ENCODE measurements around the gene CDK4.

The CDK4 gene

DNA sequence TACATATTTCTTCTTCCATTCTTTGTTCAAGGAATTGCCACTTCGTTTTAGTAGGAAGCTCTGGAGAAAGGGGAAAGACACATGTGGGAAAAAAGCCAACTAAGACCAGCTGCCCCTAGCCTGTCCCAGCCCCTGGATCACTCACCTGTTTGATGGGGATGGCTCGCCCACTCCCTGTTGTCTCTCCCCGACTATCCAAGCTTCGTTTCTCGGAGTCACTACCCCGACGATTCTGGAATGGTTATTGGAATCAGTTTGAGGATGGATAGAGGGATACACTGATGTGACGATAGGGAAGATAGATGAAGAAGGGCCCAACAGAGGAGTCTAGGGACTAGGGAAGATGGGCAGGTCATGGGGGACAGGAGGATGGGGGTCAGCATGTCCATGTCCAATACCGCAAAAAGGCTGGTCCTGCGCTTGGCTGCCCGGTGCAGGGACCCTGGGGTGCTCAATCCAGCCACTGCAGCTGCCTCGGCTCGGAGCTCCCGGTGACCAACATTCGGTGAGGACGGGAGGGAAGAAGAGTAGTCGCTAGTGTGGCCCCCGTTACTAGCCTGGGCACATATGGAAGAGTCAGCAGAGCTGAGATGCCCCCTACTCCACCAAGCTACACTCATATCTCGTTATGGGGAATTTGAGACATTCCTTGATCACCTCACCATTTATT, 20.6 kb downstream of the CDK4 start:
- DNase-seq (ENCODE audit: low spot score) (no peak), ATAC-seq (ENCODE audit: low read depth) (no peak)
- no peaks in the 10 kb centered on the region for H3K9me3 ChIP-seq (ENCODE audit: severe bottlenecking)
- no peak overlapping the region for H3K4me3 ChIP-seq (ENCODE audit: severe bottlenecking)
- H3K27ac ChIP-seq (ENCODE audit: poor library complexity, severe bottlenecking) = no peak overlapping the region
- H3K36me3 ChIP-seq (ENCODE audit: low read depth) = no peaks in the 10 kb centered on the region
- peaks cover 16% of the 10 kb centered on the region for H3K27me3 ChIP-seq (ENCODE audit: insufficient read depth, poor library complexity, severe bottlenecking)
- TF ChIP-seq, protein P1, sequence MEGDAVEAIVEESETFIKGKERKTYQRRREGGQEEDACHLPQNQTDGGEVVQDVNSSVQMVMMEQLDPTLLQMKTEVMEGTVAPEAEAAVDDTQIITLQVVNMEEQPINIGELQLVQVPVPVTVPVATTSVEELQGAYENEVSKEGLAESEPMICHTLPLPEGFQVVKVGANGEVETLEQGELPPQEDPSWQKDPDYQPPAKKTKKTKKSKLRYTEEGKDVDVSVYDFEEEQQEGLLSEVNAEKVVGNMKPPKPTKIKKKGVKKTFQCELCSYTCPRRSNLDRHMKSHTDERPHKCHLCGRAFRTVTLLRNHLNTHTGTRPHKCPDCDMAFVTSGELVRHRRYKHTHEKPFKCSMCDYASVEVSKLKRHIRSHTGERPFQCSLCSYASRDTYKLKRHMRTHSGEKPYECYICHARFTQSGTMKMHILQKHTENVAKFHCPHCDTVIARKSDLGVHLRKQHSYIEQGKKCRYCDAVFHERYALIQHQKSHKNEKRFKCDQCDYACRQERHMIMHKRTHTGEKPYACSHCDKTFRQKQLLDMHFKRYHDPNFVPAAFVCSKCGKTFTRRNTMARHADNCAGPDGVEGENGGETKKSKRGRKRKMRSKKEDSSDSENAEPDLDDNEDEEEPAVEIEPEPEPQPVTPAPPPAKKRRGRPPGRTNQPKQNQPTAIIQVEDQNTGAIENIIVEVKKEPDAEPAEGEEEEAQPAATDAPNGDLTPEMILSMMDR (IDR thresholded peaks at IDR 0.05; ENCODE audit: poor library complexity, severe bottlenecking) = no peak
- no peaks in the 10 kb centered on the region for H3K4me1 ChIP-seq (ENCODE audit: insufficient read depth, poor library complexity, severe bottlenecking)

DNA sequence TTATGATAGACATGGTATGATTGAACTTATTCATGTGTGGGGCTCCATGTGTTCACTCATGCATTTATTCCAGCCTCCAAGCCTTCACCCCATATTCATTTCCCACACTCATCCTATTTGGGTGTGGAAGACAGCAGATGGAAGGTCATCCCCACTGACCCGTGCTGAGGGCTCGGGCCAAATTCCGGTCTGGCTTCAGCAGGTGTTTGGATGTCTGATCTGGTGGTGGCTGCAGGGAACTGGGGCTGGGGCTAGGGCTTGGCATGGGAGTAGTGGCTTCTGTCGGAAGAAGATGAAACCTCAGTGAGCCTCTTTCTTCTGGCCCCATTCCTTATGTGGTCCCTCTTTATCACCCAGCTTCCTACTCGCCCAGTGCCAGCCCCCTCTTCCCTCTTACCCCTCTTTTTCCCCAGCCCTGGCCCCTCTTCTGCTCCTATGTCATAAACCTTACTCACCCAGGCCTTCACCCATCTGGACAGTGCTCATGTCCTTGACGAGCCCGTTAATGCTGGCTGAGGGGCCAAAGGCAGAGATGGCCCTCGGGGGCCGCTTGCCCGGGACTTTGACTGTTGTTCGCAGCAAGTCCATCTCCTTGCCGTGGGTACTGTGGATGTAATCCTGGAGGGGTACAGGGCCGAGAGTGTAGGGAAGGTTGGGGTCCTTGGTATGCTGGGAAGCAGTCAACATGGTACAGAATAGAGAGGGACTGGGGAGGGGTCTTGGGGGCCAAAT, 21.6 kb downstream of the CDK4 start:
- H3K27ac ChIP-seq (ENCODE audit: poor library complexity, severe bottlenecking) = no peak overlapping the region
- no peak for ATAC-seq (ENCODE audit: low read depth)
- H3K4me3 ChIP-seq (ENCODE audit: severe bottlenecking) = no peak overlapping the region
- peaks cover 6% of the 10 kb centered on the region for H3K27me3 ChIP-seq (ENCODE audit: insufficient read depth, poor library complexity, severe bottlenecking)
- H3K4me1 ChIP-seq (ENCODE audit: insufficient read depth, poor library complexity, severe bottlenecking) = no peaks in the 10 kb centered on the region
- no peaks in the 10 kb centered on the region for H3K9me3 ChIP-seq (ENCODE audit: severe bottlenecking)
- TF ChIP-seq, protein P1 (IDR thresholded peaks at IDR 0.05; ENCODE audit: poor library complexity, severe bottlenecking) = no peak
- DNase-seq (ENCODE audit: low spot score) = no peak
- no peaks in the 10 kb centered on the region for H3K36me3 ChIP-seq (ENCODE audit: low read depth)

DNA sequence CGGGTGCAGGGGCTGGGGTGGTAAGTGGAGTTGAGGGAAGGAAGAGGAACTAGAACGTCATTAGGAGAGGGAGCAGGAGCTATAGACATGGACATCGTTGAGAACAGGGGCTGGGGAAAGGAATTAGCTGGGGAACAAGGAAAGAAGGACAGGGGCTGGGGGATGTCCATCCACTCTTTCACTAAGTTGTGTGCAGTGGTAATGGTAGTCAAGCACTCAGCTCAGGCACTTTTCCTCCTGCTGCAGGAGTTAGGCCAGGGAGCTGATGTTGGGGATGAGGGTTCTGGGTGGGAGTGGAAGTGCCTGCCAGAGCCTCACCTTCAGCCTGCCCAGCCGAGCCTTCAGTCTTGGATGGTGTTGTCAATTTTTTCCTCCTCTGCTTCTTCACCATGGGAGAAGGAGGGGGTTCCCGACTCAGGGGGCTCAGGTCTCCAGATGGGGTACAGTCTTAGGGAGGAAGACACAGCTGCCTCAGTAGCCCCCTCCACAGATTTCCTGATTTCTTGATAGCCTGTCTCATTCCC, 22.7 kb downstream of the CDK4 start:
- Histone ChIP-seq H3K4me3 (ENCODE audit: severe bottlenecking) (no peak overlapping the region), H3K27me3 (ENCODE audit: insufficient read depth, poor library complexity, severe bottlenecking) (no peaks in the 10 kb centered on the region), H3K27ac (ENCODE audit: poor library complexity, severe bottlenecking) (no peak overlapping the region), H3K9me3 (ENCODE audit: severe bottlenecking) (no peaks in the 10 kb centered on the region), H3K36me3 (ENCODE audit: low read depth) (no peaks in the 10 kb centered on the region), H3K4me1 (ENCODE audit: insufficient read depth, poor library complexity, severe bottlenecking) (no peaks in the 10 kb centered on the region)
- TF ChIP-seq, protein P1 (IDR thresholded peaks at IDR 0.05; ENCODE audit: poor library complexity, severe bottlenecking) = no peak
- DNase-seq (ENCODE audit: low spot score) (no peak), ATAC-seq (ENCODE audit: low read depth) (no peak)

DNA sequence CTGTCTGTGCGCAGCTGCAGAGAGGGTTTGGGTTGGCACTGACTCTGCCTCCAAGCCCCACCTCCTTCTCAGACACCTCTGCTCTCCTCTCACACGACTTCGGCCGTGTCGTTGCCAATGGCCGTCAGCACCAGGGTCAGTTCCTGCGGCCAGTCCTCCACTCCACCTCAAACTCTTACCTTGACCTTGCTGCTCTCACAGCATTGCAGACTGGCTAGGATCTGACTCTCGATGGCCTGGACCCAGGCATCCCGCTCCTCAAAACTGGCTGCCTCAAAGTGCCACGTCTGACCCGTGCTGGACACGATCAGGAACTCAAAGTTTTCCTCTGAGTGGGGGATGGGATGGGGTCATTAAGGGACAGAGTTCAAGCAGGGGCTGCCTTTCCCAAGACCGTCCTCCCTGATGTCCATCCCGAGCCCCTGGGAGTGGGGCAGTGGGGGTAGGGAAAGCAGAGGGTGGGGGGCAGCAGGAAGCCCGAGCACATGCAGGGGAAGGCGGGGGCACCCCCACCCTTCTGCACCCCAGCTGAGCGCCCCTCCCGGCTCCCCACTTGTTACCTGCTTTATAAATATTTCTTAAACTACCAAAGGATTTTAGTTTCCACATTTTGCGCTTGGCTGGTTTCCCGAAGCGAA, 24.2 kb downstream of the CDK4 start:
- no peak overlapping the region for H3K27ac ChIP-seq (ENCODE audit: poor library complexity, severe bottlenecking)

More for the DNA sequence above, 24.2 kb downstream of the CDK4 start:
- ATAC-seq (ENCODE audit: low read depth) (no peak), DNase-seq (ENCODE audit: low spot score) (no peak)
- H3K9me3 ChIP-seq (ENCODE audit: severe bottlenecking) = no peaks in the 10 kb centered on the region
- H3K4me3 ChIP-seq (ENCODE audit: severe bottlenecking) = no peak overlapping the region
- H3K27me3 ChIP-seq (ENCODE audit: insufficient read depth, poor library complexity, severe bottlenecking) = no peaks in the 10 kb centered on the region
- TF ChIP-seq, protein P1 (IDR thresholded peaks at IDR 0.05; ENCODE audit: poor library complexity, severe bottlenecking) = no peak
- no peaks in the 10 kb centered on the region for H3K4me1 ChIP-seq (ENCODE audit: insufficient read depth, poor library complexity, severe bottlenecking)
- no peaks in the 10 kb centered on the region for H3K36me3 ChIP-seq (ENCODE audit: low read depth)
